ENCODE measurements around the gene ACKR3.

The ACKR3 gene

DNA sequence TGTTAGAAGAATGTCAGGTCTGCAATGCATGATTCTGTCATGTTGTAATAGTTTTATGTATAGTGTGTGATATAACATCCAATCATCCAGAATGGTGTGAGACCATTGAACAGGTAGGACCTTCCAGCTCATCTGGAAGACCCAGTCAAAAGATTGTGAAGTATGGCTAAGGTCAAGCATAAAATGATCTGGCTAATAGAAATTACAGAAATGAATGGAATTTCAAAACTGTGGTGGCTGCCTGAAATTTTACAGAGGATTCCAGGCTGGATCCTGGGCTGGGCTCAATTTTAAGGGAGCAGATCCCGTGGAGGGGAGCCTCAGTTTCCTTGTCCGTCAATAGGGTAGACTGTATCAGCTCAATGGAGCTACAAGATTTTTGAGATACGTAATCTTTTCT lies 39.1 kb downstream of the ACKR3 start:
- H3K27ac Mint-ChIP-seq: no peak overlapping the region
- H3K9me3 Mint-ChIP-seq: no peaks in the 10 kb centered on the region
- no peak overlapping the region for H3K4me3 Mint-ChIP-seq
- peaks cover 4% of the 10 kb centered on the region for H3K27me3 Mint-ChIP-seq (ENCODE audit: low read depth)
- no peaks in the 10 kb centered on the region for H3K4me1 Mint-ChIP-seq (ENCODE audit: low read depth)
- H3K36me3 Mint-ChIP-seq (ENCODE audit: low read depth): no peaks in the 10 kb centered on the region
- DNase-seq (ENCODE audit: low spot score): no peak

DNA sequence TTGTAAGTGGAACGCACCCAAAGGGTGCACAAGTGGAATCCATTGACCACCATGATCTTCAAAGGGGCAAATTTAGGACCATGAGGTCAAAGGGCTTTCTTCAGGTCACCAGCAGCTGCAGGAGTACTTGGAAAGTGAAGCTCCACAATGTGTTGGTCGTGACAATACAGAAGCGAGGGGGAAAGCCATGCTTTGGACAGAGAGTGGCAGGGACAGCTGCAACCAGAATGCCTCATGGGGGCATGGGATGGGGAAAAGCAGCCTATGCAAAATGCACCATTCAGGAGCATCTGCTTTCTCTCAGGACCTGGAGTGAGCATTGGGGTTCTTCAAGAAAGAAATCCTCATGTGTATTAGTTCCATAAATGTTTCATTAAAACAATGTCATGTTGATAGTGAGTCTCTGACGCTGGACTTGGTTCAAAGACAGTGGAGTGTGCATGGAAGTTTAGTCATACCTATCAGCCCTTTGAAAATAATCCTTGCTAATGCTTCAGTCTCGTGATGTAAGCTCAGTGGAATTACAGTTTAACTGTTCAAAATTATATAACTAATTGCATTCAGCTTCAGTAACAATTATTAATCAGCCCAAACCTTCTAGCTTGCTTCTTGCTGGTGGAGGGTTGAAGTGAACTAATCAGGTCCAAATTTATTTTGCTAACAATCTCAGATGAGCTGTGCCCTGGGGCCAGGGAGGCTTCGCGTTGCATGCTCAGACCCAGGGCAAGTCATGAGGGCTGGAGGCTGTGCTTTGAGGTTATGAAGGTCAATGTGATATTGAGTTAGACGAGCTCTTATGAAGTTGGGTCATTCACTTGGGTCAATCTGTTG lies 41.6 kb downstream of the ACKR3 start:
- Mint-ChIP-seq H3K4me3 (no peak overlapping the region), H3K27me3 (ENCODE audit: low read depth) (peaks cover 2% of the 10 kb centered on the region), H3K9me3 (no peaks in the 10 kb centered on the region), H3K36me3 (ENCODE audit: low read depth) (no peaks in the 10 kb centered on the region), H3K4me1 (ENCODE audit: low read depth) (no peaks in the 10 kb centered on the region), H3K27ac (no peak overlapping the region)
- DNase-seq (ENCODE audit: low spot score): no peak

DNA sequence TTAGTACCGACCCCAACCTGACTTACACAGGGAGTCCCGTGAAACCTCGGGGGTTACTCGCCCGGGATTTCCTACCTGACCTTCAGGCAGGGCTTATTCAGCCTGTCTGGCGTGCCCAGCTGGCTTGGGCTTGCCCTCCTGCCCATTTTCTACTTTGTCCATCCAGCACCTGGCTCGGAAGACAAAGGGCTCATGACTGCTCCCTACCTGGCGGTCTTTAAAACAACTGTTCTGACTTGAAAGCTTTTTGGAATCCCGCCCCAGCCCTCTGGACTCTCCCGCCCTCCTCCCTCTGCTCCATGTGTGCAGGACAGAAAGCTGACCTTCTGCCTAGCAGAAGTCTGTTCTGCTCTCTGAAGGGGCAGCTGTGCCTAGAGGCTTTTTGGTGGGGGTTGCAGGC lies 43.1 kb downstream of the ACKR3 start:
- DNase-seq (ENCODE audit: low spot score): no peak
- Mint-ChIP-seq H3K4me3 (no peak overlapping the region), H3K4me1 (ENCODE audit: low read depth) (no peaks in the 10 kb centered on the region), H3K9me3 (no peaks in the 10 kb centered on the region), H3K36me3 (ENCODE audit: low read depth) (no peaks in the 10 kb centered on the region), H3K27ac (no peak overlapping the region), H3K27me3 (ENCODE audit: low read depth) (no peaks in the 10 kb centered on the region)

DNA sequence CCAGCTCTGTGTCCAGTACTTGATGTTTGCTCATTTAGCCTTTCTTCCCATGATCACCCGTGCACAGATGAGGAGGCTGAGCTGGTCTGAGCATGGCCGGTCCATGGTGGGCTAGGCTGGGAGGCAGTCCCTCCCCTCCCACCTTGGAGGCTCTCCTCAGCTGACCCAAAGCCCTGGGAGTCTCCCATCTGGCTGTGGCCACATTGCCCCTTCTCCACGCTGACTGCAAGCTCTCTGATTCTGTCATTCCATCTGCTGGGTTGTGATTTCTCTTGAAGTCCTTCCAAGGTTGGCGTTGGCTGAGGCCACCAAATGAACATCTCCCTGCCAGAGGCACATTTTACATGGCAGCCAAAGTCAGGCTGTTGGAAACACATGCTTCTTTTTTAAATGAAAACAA lies 44.0 kb downstream of the ACKR3 start:
- Mint-ChIP-seq H3K27me3 (ENCODE audit: low read depth) (no peaks in the 10 kb centered on the region), H3K27ac (no peak overlapping the region), H3K4me3 (no peak overlapping the region), H3K9me3 (no peaks in the 10 kb centered on the region), H3K4me1 (ENCODE audit: low read depth) (no peaks in the 10 kb centered on the region), H3K36me3 (ENCODE audit: low read depth) (no peaks in the 10 kb centered on the region)
- DNase-seq (ENCODE audit: low spot score): no peak

DNA sequence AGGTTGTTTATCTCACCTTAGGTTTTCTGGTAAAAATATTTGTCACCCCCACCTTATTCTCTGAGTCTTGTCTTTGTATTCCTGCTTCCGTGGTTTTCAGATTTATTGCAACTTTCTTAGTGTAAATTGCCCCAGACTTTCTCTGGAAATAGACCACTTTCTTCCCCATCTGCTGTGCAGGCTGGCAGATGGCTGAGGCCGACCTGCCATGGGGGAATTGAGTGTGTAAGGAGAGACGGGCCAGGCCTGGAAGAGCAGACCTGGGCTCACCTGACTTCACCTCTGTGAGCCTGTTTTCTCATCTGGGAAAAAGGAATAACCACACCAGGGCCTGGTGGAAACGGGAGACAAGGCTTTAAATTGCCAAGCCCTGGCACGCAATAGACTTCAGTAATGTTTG lies 44.9 kb downstream of the ACKR3 start:
- Mint-ChIP-seq H3K27me3 (ENCODE audit: low read depth) (no peaks in the 10 kb centered on the region), H3K4me1 (ENCODE audit: low read depth) (no peaks in the 10 kb centered on the region), H3K9me3 (no peaks in the 10 kb centered on the region), H3K36me3 (ENCODE audit: low read depth) (no peaks in the 10 kb centered on the region), H3K27ac (no peak overlapping the region), H3K4me3 (no peak overlapping the region)
- DNase-seq (ENCODE audit: low spot score): no peak

DNA sequence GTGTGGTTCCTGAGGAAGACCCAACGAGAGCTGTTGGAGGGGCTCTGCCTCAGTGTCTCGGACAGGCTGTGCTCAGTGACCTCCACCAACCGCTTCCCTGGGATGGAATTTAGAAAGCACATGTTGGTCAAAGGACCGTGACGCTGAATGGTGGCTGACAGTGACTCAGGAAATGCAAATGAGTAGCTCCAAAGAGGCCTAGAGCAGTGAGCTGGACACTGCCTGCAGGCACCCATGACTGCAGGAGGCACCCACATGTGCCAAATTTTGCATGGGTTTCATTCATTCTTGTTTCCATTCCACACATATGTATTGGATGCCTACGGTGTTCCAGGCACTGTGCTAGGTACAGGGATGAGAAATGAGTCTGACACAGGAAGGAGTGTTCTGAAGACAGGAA lies 46.4 kb downstream of the ACKR3 start:
- no peak for DNase-seq (ENCODE audit: low spot score)
- Mint-ChIP-seq H3K9me3 (no peaks in the 10 kb centered on the region), H3K27ac (no peak overlapping the region), H3K36me3 (ENCODE audit: low read depth) (no peaks in the 10 kb centered on the region), H3K27me3 (ENCODE audit: low read depth) (peaks cover 1% of the 10 kb centered on the region), H3K4me1 (ENCODE audit: low read depth) (peaks cover 9% of the 10 kb centered on the region), H3K4me3 (no peak overlapping the region)

DNA sequence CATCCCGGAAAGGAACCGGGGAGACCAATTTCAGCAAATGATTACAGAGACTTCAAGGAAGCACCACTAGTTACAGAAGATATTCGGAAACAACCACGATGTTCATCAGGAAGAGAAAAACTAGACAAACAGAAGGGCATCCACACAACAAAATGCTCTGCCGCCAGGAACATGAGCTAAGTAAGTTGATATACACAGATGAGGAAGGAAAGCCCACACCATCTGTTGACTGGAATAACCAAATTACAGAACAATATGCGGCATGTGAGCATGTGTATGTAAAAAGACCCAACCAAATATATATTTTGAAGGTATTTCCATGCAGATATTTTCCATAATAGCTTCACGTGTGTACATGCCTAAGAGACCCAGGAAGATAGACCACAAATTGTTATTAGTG lies 47.0 kb downstream of the ACKR3 start:
- Mint-ChIP-seq H3K27ac (no peak overlapping the region), H3K9me3 (no peaks in the 10 kb centered on the region), H3K36me3 (ENCODE audit: low read depth) (no peaks in the 10 kb centered on the region), H3K4me3 (no peak overlapping the region), H3K27me3 (ENCODE audit: low read depth) (peaks cover 1% of the 10 kb centered on the region), H3K4me1 (ENCODE audit: low read depth) (peaks cover 9% of the 10 kb centered on the region)
- DNase-seq (ENCODE audit: low spot score): no peak

DNA sequence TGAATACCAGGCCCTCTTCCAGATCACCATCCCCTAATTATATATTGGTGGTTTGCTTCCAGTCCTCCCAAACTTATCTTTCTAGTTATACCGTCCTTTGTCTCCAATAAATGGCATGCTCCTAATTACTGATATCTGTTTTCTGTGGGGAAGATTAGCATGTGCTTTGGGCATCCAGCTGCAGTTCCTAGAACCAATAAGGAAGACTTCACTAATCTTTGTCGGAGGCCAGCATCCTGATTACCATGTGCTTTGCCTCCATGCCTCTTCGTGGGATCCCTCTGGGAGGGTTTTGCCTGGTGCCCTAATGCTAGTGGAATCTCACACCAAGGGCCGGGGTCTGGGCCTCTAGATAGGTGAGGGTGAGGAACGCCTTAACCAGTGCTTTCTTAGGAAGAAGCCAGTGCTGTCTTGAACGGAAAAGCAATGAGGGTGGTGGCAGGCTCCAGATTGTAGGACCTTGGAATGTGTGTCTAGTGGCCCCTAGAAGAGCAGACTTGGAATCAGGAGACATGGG lies 47.7 kb downstream of the ACKR3 start:
- DNase-seq (ENCODE audit: low spot score): no peak
- Mint-ChIP-seq H3K36me3 (ENCODE audit: low read depth) (no peaks in the 10 kb centered on the region), H3K9me3 (no peaks in the 10 kb centered on the region), H3K4me3 (no peak overlapping the region), H3K27me3 (ENCODE audit: low read depth) (peaks cover 1% of the 10 kb centered on the region), H3K4me1 (ENCODE audit: low read depth) (peaks cover 9% of the 10 kb centered on the region), H3K27ac (no peak overlapping the region)

DNA sequence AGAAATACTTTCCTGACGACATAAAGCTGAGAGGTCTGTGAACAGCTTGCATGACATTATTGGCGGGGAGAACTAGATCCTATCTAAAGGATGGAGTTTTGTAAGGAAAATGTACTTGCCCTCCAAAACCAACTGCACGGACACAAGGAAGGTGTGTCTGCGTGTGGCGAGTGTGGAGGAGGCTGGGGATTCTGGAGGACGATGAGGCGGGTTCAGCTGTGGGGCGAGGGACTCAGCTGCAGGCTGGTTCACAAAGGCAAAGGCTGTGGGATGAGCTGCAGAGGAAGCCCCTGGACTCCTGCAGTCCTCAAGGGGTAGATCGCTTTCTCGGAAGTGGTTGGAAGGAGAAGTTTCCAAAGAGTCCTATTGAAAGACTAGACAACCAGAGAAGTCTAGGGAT lies 48.2 kb downstream of the ACKR3 start:
- Mint-ChIP-seq H3K4me3 (no peak overlapping the region), H3K36me3 (ENCODE audit: low read depth) (no peaks in the 10 kb centered on the region), H3K4me1 (ENCODE audit: low read depth) (peaks cover 9% of the 10 kb centered on the region), H3K9me3 (no peaks in the 10 kb centered on the region), H3K27ac (no peak overlapping the region), H3K27me3 (ENCODE audit: low read depth) (peaks cover 1% of the 10 kb centered on the region)
- no peak for DNase-seq (ENCODE audit: low spot score)

DNA sequence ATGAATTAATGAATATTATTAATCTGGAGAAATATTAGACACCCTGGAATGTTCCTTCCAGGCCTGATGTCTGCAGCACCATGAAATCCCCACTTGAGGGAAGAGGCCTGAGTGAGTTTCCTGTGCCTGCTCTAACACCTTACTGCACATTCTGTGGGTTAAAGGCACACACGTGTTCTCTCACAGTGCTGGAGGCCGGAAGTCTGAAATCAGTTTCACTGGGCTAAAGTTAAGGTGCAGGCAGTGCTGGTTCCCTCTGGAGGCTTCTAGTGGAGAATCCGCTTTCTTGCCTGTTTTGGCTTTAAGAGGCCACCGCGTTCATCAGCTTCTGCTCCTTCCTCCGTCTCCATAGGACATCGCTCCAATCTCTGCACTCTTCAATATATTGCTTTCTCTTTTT lies 48.7 kb downstream of the ACKR3 start:
- H3K36me3 Mint-ChIP-seq (ENCODE audit: low read depth): no peaks in the 10 kb centered on the region
- no peak for DNase-seq (ENCODE audit: low spot score)
- H3K9me3 Mint-ChIP-seq: no peaks in the 10 kb centered on the region
- H3K27ac Mint-ChIP-seq: no peak overlapping the region
- H3K4me3 Mint-ChIP-seq: no peak overlapping the region
- H3K4me1 Mint-ChIP-seq (ENCODE audit: low read depth): peaks cover 9% of the 10 kb centered on the region
- H3K27me3 Mint-ChIP-seq (ENCODE audit: low read depth): peaks cover 1% of the 10 kb centered on the region

DNA sequence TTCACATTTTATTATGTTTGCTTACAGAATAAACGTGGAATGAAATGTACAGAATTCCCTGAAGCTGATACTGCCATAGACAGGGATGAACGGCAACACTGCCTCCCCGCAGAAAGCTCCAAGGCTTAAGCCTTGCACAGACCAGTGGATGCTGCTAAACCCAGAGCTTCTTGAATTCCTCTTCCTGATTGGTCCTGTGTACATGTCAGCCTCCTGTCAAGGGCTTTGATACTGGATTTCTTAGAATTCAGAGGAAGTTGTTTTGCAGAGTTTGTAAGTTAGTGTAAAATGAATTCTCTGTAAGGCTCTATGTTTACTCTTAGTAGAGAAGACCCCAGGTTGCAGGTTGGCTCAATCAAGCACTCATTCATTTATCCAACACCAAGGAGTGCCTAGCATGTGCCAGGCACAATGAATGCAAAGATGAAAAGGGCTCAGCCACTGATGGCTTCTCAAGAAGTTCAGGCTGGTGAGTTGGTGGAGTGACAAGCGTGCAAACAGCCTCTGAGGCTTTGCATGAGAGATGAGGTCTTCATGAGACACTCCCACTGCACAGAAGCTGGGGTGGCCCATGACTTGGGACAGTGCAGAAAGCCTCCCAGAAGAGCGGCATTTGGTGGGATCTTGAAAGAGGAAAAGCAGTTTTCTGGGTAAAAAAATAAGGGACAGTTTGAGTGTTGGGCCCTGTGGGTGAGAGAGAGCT lies 50.4 kb downstream of the ACKR3 start:
- Mint-ChIP-seq H3K4me3 (no peak overlapping the region), H3K36me3 (ENCODE audit: low read depth) (no peaks in the 10 kb centered on the region), H3K4me1 (ENCODE audit: low read depth) (peaks cover 9% of the 10 kb centered on the region), H3K27me3 (ENCODE audit: low read depth) (peaks cover 1% of the 10 kb centered on the region), H3K27ac (no peak overlapping the region), H3K9me3 (no peaks in the 10 kb centered on the region)
- DNase-seq (ENCODE audit: low spot score): no peak

DNA sequence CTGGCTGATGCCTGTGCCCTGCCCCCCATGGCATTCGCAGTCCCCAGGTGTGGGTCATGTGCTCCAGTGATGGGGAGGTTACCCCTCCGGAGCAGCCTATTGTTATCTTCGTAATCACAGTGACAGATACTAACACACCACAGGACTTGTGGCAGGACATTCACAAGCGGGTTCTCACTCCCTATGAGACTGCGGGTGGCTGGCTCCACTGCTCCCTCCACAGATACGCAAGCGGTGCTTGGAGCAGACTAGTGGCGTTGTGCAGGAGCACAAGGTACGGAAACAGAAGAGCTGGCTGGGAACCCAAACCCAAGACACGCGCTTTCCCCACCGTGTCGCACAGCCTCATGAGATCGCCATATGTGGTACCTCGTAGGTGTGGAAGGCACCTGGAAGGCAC lies 52.2 kb downstream of the ACKR3 start:
- no peak overlapping the region for H3K27ac Mint-ChIP-seq
- no peaks in the 10 kb centered on the region for H3K9me3 Mint-ChIP-seq
- H3K4me1 Mint-ChIP-seq (ENCODE audit: low read depth): peaks cover 9% of the 10 kb centered on the region
- no peak overlapping the region for H3K4me3 Mint-ChIP-seq
- no peak for DNase-seq (ENCODE audit: low spot score)
- H3K27me3 Mint-ChIP-seq (ENCODE audit: low read depth): peaks cover 1% of the 10 kb centered on the region
- H3K36me3 Mint-ChIP-seq (ENCODE audit: low read depth): no peaks in the 10 kb centered on the region

DNA sequence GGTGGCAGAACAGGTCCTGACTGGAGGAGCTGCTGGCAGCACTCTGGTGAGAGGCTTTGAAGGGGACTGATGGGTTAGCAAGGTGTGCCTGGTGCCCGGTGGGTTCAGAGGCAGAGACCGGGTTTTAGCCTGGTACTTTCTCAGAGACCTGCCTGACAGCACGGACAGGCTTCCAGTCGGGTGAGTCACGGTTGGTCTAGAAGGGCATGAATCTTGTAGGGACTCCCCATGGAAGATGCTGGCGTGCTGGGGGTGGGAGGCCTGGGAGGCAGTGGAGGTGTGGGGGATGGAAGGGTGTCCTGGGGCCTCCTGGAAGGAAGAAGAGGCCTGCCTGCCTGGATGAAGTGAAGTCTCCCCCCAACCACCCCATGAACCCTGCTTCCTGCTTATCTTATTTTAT lies 52.6 kb downstream of the ACKR3 start:
- no peak overlapping the region for H3K4me3 Mint-ChIP-seq
- DNase-seq (ENCODE audit: low spot score): no peak
- H3K27ac Mint-ChIP-seq: no peak overlapping the region
- peaks cover 9% of the 10 kb centered on the region for H3K4me1 Mint-ChIP-seq (ENCODE audit: low read depth)
- H3K27me3 Mint-ChIP-seq (ENCODE audit: low read depth): peaks cover 1% of the 10 kb centered on the region
- no peaks in the 10 kb centered on the region for H3K36me3 Mint-ChIP-seq (ENCODE audit: low read depth)
- H3K9me3 Mint-ChIP-seq: no peaks in the 10 kb centered on the region

DNA sequence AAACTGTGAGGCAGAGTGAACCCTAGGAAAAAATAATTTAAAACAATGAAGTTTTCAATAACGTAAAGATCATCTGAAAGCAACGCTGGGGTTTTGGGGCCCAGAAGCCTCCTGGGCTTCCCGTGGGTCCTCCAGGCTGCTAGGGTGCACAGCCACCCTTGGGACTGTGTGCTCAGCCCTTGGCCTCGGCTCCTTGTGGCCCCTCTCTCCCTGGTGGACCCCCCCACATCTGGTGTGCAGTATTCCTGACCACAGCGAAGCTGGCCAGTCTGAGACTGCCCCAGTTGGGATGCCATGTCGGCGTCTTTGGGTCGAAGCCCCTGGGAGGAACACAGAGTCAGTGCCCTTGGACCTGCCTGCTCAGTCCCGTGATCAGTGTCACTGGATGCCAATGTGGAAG lies 53.0 kb downstream of the ACKR3 start:
- no peaks in the 10 kb centered on the region for H3K36me3 Mint-ChIP-seq (ENCODE audit: low read depth)
- no peak overlapping the region for H3K4me3 Mint-ChIP-seq
- H3K4me1 Mint-ChIP-seq (ENCODE audit: low read depth): peaks cover 9% of the 10 kb centered on the region
- H3K27me3 Mint-ChIP-seq (ENCODE audit: low read depth): peaks cover 1% of the 10 kb centered on the region
- no peak for DNase-seq (ENCODE audit: low spot score)
- no peak overlapping the region for H3K27ac Mint-ChIP-seq
- H3K9me3 Mint-ChIP-seq: no peaks in the 10 kb centered on the region

Measured in T-helper 2 cell treated with Interferon-gamma antibody and Interleukin-4, amounts not matched to agents 5 μg/mL and 100 μg/mL, for 36 hours (primary cell).